ENCODE data around the gene GABPB1.
A peak's percentile ranks its signal among the peaks of the same experiment; 100 is the strongest.

Gene GABPB1

GRCh38 chr15:50275091-50275490, 79.9 kb downstream of the GABPB1 start:
- no peak for DNase-seq

DNA sequence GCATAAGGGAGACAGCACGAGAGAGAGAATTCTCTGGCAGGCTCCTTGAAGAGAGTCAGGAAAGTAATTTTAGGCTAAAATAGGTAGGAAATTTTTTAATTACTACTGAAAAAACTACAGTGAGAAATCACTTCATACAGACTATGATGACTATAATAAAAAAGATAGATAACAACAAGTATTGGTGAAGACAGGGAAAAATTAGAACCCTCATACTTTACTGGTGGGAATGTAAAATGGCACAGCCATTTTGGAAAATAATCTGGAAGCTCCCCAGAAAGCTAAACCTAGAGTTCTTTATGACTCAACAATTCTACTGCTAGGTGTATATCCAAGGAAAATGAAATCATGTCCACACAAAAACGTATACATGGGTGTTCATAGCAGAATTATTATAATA, 87.4 kb downstream of the GABPB1 start:
- no peak for DNase-seq

DNA sequence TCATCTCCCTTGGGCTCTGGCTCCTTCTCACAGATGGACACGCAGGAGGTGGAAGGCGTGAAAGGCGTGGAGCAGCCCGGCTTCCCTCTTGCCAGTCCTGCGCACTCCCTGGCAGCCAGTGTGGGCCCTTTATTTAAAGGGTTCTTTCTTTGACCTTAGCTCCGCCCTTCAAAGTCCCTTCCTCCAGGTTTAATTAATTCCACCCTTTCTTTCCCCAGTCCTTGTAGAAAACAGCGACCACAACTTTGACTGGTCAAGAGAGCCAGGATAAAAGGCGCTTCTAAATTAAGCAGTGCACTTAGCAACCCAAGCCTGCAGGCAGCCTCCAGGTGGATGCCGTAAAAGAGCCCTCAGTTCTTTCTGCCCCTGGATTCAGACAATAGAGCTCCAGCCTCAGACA, 89.4 kb downstream of the GABPB1 start, which contains the start of gene HDC:
Gene HDC, minus strand, starts transcription at position 107 of the 400 bp plus-strand sequence. Its CDS starts 103 bp downstream, at position 4.
- DNase-seq: no peak

DNA sequence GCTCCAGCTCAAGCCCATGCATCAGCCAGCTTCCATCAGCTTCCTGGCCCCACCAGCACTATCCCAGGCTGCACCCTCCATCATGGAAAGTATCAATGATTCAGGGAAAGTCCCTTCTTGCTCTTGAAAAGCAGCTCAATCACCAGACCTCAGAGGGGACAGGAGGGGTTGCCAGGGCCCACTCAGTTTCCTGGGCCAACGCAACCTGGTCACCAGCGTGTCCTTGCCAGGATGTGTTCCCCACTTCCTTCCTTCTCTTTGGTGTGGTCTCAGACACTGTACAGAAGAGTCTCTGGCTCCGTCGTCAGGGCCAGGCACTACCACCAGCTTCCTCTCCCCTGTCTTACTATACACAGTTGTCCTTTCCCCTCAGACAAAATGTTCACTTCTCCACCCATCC, 92.5 kb downstream of the GABPB1 start:
- DNase-seq: peak; percentile 34

DNA sequence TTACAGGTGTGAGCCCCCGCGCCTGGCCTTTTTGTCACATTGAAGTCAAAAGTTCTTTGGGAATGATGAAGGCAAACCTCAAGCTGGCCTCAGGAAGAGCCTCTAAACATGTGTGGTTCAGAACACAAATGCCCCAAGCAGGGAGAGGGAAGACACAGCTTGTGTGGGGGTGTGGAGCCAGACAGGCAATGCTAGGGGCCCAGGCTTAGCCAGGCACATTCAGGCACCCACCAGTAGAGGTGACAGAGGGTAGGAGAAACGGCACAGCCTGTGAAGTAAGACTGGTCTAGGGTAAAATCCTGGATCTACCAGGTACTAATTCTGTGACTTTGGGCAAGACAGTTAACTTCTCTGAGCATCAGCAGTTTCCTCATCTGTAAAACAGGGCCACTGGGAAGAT, 93.0 kb downstream of the GABPB1 start:
- peak; percentile 6 for DNase-seq

GRCh38 chr15:50260969-50261496, 94.0 kb downstream of the GABPB1 start:
- peak; percentile 63 for DNase-seq

DNA sequence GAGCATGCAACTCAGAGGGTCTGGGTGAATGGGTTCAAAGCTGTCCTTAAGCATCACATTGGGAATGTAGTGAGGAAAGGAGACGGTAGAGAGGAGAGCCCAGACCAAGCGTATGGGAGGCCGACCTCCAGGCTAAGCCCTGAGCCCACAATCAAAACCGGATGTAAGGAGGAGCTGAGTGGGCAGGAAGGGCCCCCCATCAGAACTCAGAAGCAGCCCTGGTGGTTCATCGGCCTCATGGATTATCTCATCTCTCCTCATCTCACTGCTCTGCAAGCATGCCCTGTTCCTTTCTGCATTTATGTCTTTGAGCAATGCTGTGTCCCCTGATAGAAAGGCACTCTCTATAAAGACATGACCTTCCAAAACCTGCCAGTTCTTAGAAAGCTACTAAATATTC, 95.7 kb downstream of the GABPB1 start:
- DNase-seq: peak; percentile 60

- DNase-seq: peak; percentile 76
Observed at GRCh38 chr15:50257924-50258323, 97.1 kb downstream of the GABPB1 start.

GRCh38 chr15:50257332-50257731, 97.7 kb downstream of the GABPB1 start:
- no peak for DNase-seq

DNA sequence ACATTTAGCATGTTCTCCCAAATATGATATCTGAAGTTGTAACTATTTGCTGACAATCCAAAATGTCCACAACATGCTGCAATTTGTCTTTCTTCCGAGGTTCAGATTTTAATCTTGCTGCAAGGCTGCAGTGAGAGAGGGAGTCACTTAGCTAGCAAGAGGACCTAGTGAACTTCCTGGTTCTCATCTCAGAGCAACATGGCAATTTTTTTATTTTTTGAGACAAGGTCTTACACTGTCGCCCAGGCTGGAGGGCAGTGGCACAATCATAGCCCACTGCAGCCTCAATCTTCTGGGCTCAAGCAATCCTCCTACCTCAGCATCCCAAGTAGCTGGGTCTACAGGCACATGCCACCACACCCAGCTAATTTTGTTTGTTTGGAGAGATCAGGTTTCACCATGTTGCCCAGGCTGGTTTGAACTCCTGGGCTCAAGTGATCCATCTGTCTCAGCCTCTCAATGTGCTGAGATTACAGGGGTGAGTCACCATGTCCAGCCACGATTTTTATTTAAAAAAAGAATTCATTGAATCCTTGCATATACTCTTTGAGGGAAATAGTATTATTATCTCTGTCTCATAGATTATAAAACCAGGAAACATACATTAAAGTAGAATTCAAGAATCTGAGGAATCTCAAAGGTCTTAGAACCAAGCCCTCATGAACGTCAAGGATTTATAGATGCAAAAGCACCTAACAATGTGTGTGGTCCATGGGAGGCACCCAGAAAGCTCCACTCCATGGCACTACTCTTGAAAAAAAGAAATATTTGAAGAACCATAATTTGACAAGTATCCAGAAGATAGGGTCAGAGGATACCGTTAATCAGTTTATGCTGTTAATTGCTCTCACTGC, 98.6 kb downstream of the GABPB1 start:
- no peak for DNase-seq

- no peak for DNase-seq
Observed at GRCh38 chr15:50252556-50252955, 102.4 kb downstream of the GABPB1 start.

GRCh38 chr15:50251638-50252182, 103.3 kb downstream of the GABPB1 start:
- DNase-seq: no peak

DNA sequence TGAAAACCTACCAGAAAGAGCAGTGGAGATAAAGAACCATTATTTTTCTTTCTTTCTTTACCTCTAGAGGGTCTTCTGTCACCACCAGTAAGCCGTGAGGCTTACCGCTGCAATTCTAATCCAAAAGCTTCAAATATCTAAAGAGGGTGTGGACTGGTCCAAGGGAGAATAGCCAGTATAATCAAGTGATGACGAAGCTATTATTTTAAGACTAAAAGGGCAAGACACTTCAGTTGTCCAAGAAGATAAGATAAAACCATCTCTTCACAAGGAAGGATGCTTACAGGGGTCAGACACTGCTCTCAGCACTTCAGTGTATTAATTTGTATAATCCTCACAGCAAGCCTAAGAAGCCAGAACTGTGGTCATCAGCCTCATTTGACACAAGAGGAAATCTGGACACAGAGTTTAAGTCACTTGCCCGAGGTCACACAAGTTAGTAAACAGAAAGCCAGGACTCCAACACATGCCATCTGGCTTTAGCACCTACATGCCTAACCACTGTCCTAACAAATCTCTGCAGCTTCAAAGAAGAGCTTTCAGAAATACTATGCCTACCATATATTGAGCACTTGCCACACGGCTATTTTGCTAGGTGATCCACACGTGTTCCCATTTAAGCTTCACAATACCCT, 104.1 kb downstream of the GABPB1 start:
- no peak for DNase-seq

- no peak for DNase-seq
Observed at GRCh38 chr15:50249704-50250103, 105.3 kb downstream of the GABPB1 start.

GRCh38 chr15:50248994-50249582, 105.9 kb downstream of the GABPB1 start:
- no peak for DNase-seq

- no peak for DNase-seq
Observed at GRCh38 chr15:50247819-50248655, 107.0 kb downstream of the GABPB1 start.

GRCh38 chr15:50246631-50247030, 108.4 kb downstream of the GABPB1 start:
- no peak for DNase-seq

DNA sequence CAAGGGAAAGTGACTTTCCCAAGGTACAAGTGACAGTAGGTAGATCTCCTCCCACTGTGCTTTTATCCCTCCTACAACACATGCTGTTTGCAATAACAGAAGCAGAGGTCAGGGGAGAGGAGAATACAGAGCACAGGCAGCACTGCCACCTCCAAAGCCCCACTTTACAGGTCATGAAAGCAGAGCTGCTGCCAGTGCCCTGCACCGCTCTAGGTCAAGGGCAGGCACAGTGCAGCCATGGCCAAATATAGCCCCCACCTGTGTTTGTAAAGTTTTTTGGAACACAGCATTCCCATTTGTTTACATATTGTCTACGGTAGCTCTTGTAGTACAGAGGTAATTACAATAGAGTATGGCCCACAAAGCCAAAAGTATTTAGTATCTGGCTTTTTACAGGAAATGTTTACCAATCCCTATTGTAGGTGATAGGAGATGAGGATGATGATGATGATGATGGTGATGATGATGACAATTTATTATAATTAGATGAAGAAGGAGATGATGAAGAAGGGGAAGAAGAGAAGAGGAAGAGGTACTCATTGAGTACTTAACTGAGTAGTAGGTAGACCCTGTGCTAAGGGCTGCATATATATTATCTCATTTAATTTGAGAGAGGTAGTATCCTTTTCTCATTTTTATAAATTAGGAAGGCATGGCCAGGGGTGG, 109.9 kb downstream of the GABPB1 start:
- DNase-seq: no peak

GRCh38 chr15:50244153-50244552, 110.8 kb downstream of the GABPB1 start:
- no peak for DNase-seq

DNA sequence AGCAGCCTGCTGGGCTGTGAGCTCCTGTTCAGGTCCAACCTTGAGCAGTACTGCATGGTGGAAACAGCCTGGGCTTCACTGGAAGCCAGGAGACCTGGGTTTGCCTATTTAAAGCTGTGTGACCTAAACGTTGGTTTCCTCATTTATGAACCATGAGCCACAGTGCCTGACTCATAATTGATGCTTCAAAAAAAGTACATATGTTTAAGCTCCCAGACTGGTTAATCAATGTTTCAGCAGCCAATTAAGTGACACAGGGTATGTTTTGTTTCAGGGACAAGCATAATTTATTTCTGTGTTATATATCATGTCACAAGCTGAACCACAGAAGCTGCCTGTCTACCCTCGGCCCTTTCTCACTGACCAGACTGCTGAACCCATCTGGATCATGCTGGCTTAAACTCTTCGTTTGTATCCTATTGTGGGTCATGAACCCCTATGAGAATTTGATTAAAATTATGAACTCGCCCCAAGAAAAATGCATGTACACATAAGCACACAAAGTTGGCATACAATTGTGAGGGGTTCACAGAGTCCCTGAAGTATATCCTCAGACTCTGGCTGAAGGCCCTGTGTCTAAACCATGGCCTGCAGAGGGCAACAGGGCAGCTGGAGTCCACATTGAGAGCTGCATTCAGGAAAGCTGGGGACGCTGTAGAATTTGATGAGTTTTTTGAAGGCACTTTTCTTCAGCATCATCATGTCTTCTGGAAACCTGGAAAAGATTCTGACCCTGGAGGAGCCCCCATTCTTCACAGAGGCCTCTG, 113.1 kb downstream of the GABPB1 start:
- DNase-seq: no peak

DNA sequence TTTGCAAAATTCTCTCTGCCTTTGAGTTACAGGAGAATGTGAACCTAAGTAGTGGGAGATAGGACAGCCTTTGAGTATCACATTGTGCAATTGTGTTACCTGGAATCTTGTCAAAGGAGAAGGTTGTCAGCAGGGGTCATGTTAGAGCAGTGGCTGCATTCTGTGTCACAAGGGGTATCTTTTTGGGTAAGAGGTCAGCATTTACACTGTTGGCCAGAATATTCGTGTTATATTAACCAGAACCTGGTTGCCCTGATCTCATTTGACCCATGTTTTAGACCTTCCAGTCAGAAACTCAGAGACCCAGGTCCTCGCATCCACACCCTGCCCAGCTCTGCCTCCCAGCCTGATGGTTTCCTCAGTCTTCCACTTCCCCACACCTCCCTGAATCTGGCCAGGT, 116.7 kb downstream of the GABPB1 start:
- DNase-seq: no peak

Data from GF-D8 (cell line).